DND-41 (cell line): ENCODE data around the gene TXNDC2.

Source experiments
- ATAC-seq: fragments of 200-7000 bp; cut with Tn5 transposase; 3 replicates; pipeline ENCODE4 v1.9.1; 2021; ENCODE audit warnings: low read depth; ENCODE audit not compliant: insufficient read depth
- DNase-seq: peaks from one replicate; pipeline ENCODE4 v3.0.0-alpha.2; 2020
- H2AFZ ChIP-seq: 2 replicates; pipeline ENCODE4 v1.6.0; 2012; ENCODE audit warnings: low read depth, low read length
- H3K27ac ChIP-seq: 2 replicates; pipeline ENCODE4 v1.5.1; 2012; ENCODE audit warnings: low read length, inconsistent platforms
- H3K27me3 ChIP-seq: fragments of 200-600 bp; sonication (generic); 2 replicates; pipeline ENCODE4 v1.6.0; 2012; ENCODE audit warnings: low read length, mild to moderate bottlenecking, inconsistent platforms; ENCODE audit not compliant: insufficient read depth, poor library complexity
- H3K36me3 ChIP-seq: 2 replicates; pipeline ENCODE4 v1.5.1; 2012; ENCODE audit warnings: low read length, inconsistent platforms; ENCODE audit not compliant: insufficient read depth
- H3K4me1 ChIP-seq: 2 replicates; pipeline ENCODE4 v1.5.1; 2012; ENCODE audit warnings: mild to moderate bottlenecking, low read length; ENCODE audit not compliant: insufficient read depth
- H3K4me2 ChIP-seq: 2 replicates; pipeline ENCODE4 v1.6.0; 2012; ENCODE audit warnings: mild to moderate bottlenecking, moderate library complexity, low read length, inconsistent platforms; ENCODE audit not compliant: insufficient read depth
- H3K4me3 ChIP-seq, 2 experiments: fragments of 200-600 bp in 1 of 2; shearing (Covaris generic) in 1 of 2; 2 replicates each; pipeline ENCODE4 v1.5.1; 2012 to 2016; ENCODE audit warnings: inconsistent platforms in 2 of 2, low read length in 2 of 2, mild to moderate bottlenecking in 2 of 2, low read depth in 1 of 2, moderate library complexity in 1 of 2
- H3K79me2 ChIP-seq: 2 replicates; pipeline ENCODE4 v1.6.0; 2012; ENCODE audit warnings: low read length, inconsistent platforms; ENCODE audit not compliant: insufficient read depth
- H3K9ac ChIP-seq: 2 replicates; pipeline ENCODE4 v1.6.0; 2012; ENCODE audit warnings: low read depth, mild to moderate bottlenecking, inconsistent platforms, low read length, moderate library complexity
- H3K9me3 ChIP-seq: 2 replicates; pipeline ENCODE4 v1.5.1; 2012; ENCODE audit warnings: low read length, moderate library complexity, mild to moderate bottlenecking, inconsistent platforms; ENCODE audit not compliant: insufficient read depth, severe bottlenecking
- H4K20me1 ChIP-seq: 2 replicates; pipeline ENCODE4 v1.6.0; 2012; ENCODE audit warnings: low read length; ENCODE audit not compliant: insufficient read depth
- CTCF ChIP-seq: IDR thresholded peaks from 2 replicates; pipeline ENCODE4 v1.5.1; 2012; ENCODE audit warnings: borderline replicate concordance, low read length, moderate library complexity, mild to moderate bottlenecking; ENCODE audit not compliant: poor library complexity, severe bottlenecking; ENCODE audit errors: extremely low read depth
- EZH2 ChIP-seq: IDR thresholded peaks from 3 replicates; pipeline ENCODE4 v1.6.1; 2012; ENCODE audit warnings: borderline replicate concordance, low read depth, mild to moderate bottlenecking, moderate library complexity, low read length, inconsistent platforms; ENCODE audit not compliant: severe bottlenecking

The TXNDC2 gene

GRCh38 chr18:9922592-9923311, 37.0 kb downstream of the TXNDC2 start:
- peaks cover 53% of the 10 kb centered on the region for H3K4me1 ChIP-seq
- no peaks in the 10 kb centered on the region for H3K9me3 ChIP-seq
- no peak overlapping the region for H3K4me3 ChIP-seq
- H3K27me3 ChIP-seq: no peaks in the 10 kb centered on the region
- DNase-seq (no peak), ATAC-seq (peak; percentile 64; the same call in 2 of the 3 replicates)
- H3K36me3 ChIP-seq: no peaks in the 10 kb centered on the region
- H2AFZ ChIP-seq: no peak overlapping the region
- H3K79me2 ChIP-seq: peaks cover 100% of the 10 kb centered on the region
- no peak overlapping the region for H3K9ac ChIP-seq
- peak overlapping the region; percentile 32 for H3K4me2 ChIP-seq
- no peak for TF ChIP-seq CTCF
- TF ChIP-seq EZH2: no peak
- peak overlapping the region; percentile 35; the same call in 1 of the 2 replicates for H3K27ac ChIP-seq
- peaks cover 97% of the 10 kb centered on the region for H4K20me1 ChIP-seq

GRCh38 chr18:9924371-9924943, 38.7 kb downstream of the TXNDC2 start:
- ATAC-seq (no peak), DNase-seq (no peak)
- H3K4me2 ChIP-seq: no peak overlapping the region
- H3K27ac ChIP-seq: no peak overlapping the region
- peaks cover 38% of the 10 kb centered on the region for H3K4me1 ChIP-seq
- peaks cover 97% of the 10 kb centered on the region for H4K20me1 ChIP-seq
- H3K79me2 ChIP-seq: peaks cover 100% of the 10 kb centered on the region
- H3K4me3 ChIP-seq: no peak overlapping the region
- no peaks in the 10 kb centered on the region for H3K9me3 ChIP-seq
- no peak overlapping the region for H2AFZ ChIP-seq
- no peak overlapping the region for H3K9ac ChIP-seq
- TF ChIP-seq EZH2: no peak
- no peak for TF ChIP-seq CTCF
- H3K27me3 ChIP-seq: no peaks in the 10 kb centered on the region
- no peaks in the 10 kb centered on the region for H3K36me3 ChIP-seq

DNA sequence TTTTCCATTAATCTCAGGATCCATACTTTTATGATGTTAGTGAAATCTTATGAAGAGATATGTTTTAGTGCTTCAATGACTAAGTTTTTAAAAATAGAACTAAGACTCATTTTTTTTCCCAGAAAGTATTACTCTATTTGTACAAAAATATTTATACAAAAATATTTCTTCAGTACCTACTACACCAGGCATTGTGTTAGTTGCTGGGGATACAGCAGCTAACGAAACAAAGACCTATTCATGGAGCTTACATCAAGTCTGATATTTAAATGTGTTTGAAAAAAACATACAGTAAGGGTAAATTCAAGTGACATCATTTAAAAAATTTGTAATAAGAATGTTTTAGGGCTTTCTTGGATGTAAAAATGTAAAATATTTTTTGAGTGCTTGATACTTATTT, 39.6 kb downstream of the TXNDC2 start:
- Histone ChIP-seq H3K36me3 (no peaks in the 10 kb centered on the region), H3K4me1 (peaks cover 29% of the 10 kb centered on the region), H3K4me2 (no peak overlapping the region), H3K79me2 (peaks cover 100% of the 10 kb centered on the region), H3K27ac (no peak overlapping the region), H3K9me3 (no peaks in the 10 kb centered on the region), H4K20me1 (peaks cover 94% of the 10 kb centered on the region), H2AFZ (no peak overlapping the region), H3K4me3 (no peak overlapping the region), H3K27me3 (no peaks in the 10 kb centered on the region), H3K9ac (no peak overlapping the region)
- TF ChIP-seq EZH2: no peak
- TF ChIP-seq CTCF: no peak
- ATAC-seq (no peak), DNase-seq (no peak)
